Effector memory CD4-positive, alpha-beta T cell (primary cell): ENCODE data around the gene TNNC2.

Source experiments
- DNase-seq, 3 donors: peaks; one replicate each; pipeline ENCODE4 v3.0.0-alpha.2; 2020
- H3K27ac ChIP-seq: 2 replicates; pipeline ENCODE4 v1.7.0; 2013; ENCODE audit warnings: mild to moderate bottlenecking, low read length, moderate library complexity; ENCODE audit not compliant: insufficient read depth, poor library complexity, severe bottlenecking
- H3K27me3 ChIP-seq: replicated peaks from 2 replicates; pipeline ENCODE4 v1.7.0; 2013; ENCODE audit warnings: mild to moderate bottlenecking, low read length; ENCODE audit not compliant: insufficient read depth, control insufficient read depth, poor library complexity, severe bottlenecking
- H3K36me3 ChIP-seq: 2 replicates; pipeline ENCODE4 v1.7.0; 2013; ENCODE audit warnings: mild to moderate bottlenecking, low read length, moderate library complexity; ENCODE audit not compliant: control insufficient read depth, insufficient read depth
- H3K4me1 ChIP-seq: 2 replicates; pipeline ENCODE4 v1.7.0; 2013; ENCODE audit warnings: low read length, mild to moderate bottlenecking; ENCODE audit not compliant: control insufficient read depth, insufficient read depth, poor library complexity, severe bottlenecking
- H3K4me3 ChIP-seq: 2 replicates; pipeline ENCODE4 v1.7.0; 2013; ENCODE audit warnings: low read length, low read depth, mild to moderate bottlenecking; ENCODE audit not compliant: insufficient read depth, poor library complexity, severe bottlenecking
- H3K9me3 ChIP-seq: 2 replicates; pipeline ENCODE4 v1.7.0; 2013; ENCODE audit warnings: mild to moderate bottlenecking, low read length, moderate library complexity; ENCODE audit not compliant: control insufficient read depth

Gene TNNC2

DNA sequence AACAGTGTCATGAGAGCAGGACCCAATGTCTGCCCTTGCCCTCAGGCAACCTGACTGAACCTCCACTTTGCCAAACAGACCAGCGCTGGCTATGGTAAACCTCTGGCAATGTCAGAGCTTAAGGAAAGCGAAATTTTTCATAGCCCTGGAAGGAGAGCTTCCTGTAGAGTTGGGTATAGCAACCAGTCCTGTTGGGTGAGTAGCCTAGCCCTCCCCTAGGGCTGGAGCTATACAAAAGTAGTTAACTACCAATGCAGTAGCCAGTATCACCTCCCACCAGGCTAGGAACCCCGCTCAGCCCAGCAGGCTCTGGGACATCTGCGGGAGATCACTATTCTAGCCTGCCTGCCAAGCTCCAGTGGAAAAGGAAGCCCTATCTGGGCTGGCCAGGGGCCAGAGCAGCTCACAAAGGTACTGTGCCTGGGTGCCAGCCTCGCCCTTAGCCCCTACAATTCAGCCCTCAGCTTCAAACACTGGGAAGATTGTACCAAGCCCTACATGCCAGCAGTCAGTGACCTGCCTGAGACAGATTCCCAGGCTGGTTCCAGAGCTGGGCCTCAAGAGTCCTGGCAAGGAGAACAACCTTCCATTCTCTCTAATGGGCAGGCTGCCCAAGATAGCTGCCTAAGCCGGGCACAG, 43.3 kb downstream of the TNNC2 start:
- Histone ChIP-seq H3K9me3 (no peaks in the 10 kb centered on the region), H3K4me1 (no peaks in the 10 kb centered on the region), H3K27ac (no peak overlapping the region), H3K27me3 (no peaks in the 10 kb centered on the region), H3K4me3 (no peak overlapping the region), H3K36me3 (no peaks in the 10 kb centered on the region)
- no peak for DNase-seq

DNA sequence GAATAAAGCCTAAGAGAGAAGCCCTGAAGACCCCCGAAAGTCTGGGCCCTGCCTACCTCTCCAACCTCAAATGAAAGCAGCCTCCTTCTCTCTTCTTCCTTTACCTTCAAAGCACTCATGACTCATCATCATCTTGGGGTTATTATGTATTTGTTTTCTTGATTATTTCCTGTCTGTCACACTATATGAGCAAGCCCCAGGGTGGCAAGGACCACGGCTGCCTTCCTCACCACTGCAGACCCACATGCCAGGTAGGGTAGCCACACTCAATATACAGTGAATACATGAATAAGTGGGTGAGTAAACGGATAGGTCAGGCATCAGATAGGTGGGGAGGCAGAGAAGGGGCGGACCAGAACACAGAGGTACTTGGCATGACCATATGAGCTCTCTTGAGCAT, 44.2 kb downstream of the TNNC2 start:
- Histone ChIP-seq H3K27ac (no peak overlapping the region), H3K9me3 (no peaks in the 10 kb centered on the region), H3K36me3 (no peaks in the 10 kb centered on the region), H3K4me1 (no peaks in the 10 kb centered on the region), H3K4me3 (no peak overlapping the region), H3K27me3 (no peaks in the 10 kb centered on the region)
- no peak for DNase-seq

DNA sequence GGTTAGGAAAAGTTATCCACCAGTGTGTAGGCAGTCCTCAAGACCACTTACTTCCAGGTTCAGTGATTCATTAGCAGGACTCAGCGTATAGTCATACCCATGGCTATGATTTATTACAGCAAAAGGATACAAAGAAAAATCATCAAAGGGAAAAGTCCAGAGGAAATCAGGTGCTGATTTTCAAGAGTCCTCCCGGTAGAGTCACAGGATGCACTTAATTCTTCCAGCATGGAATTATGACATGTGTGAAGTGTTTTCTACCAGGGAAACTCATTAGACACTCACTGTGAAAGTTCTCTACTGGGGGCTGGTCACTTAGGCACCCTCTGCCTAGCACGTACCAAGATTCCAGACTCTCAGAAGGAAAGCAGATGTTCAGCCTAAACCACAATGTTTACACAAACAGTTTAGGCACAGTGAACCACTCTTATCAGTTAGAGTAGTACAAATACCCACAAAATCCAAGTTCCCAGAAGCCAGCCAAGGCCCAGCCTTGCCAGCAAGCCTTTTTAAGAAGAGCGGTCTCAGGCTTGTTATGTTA, 45.7 kb downstream of the TNNC2 start:
- no peak for DNase-seq
- no peaks in the 10 kb centered on the region for H3K4me1 ChIP-seq
- H3K4me3 ChIP-seq, result no peak overlapping the region

DNA sequence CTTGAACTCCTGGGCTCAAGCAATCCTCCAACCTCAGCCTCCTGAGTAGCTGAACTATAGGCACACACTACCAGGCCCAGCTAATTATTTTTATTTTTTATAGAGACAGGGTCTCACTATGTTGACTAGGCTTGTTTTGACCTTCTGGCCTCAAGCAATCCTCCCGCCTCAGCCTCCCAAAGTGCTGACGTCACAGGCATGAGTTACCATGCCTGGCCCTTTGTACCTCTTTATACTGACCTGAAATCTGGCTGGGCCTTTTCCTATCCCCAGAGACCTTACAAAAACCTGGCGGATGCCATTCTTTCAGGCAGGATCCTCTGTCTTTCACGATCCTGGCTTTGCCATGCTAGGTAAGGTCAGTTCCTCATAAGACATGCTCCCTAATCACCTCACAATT, 47.0 kb downstream of the TNNC2 start:
- H3K27ac ChIP-seq, result no peak overlapping the region
- H3K27me3 ChIP-seq, result no peaks in the 10 kb centered on the region
- no peak for DNase-seq
- no peaks in the 10 kb centered on the region for H3K9me3 ChIP-seq
- H3K4me1 ChIP-seq, result no peaks in the 10 kb centered on the region
- H3K4me3 ChIP-seq, result no peak overlapping the region
- no peaks in the 10 kb centered on the region for H3K36me3 ChIP-seq

More for the DNA sequence above, 45.7 kb downstream of the TNNC2 start:
- H3K9me3 ChIP-seq, result no peaks in the 10 kb centered on the region
- no peaks in the 10 kb centered on the region for H3K27me3 ChIP-seq
- no peaks in the 10 kb centered on the region for H3K36me3 ChIP-seq
- no peak overlapping the region for H3K27ac ChIP-seq

DNA sequence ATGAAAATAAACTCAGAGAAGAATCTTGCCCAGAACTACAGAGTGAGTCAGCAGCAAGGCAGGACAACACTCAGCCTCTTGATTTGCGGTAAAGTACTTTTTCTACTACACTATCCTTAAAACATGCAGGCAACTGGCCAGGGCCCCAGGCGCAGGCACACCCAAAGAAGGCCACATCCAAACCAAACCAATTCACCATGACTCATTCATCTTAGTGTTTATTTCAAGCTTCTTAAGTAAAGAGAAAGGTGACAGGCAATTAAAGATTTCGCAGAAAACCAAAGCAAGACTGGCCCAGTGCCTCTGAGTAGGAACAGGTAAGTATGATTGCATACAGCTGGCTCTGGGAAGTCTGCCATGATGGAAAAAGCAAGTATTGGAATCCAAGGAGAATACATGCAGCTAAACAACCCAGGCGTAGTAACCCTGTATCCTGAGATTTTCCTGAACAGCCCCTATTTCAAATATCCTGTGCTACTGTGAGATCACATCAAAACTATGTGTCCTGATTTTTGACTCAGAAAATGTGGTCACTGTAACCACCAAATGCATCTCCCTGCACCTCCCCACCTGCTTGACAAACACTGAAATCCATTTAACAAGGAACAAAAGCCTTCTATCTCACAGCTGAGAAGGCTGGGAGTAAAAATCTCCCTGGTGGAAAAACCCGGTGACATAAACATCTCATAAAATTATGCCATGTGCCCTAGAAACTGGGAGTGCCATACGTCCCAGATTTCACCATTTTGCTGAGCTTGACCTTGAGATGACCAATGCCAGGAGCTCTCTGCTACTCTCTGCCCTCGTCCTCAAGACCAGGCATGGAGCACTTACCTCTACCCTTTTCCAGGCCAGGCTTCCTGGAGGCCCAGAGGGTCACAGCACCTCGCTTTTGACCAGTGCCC, 47.8 kb downstream of the TNNC2 start:
- H3K27ac ChIP-seq, result no peak overlapping the region

DNA sequence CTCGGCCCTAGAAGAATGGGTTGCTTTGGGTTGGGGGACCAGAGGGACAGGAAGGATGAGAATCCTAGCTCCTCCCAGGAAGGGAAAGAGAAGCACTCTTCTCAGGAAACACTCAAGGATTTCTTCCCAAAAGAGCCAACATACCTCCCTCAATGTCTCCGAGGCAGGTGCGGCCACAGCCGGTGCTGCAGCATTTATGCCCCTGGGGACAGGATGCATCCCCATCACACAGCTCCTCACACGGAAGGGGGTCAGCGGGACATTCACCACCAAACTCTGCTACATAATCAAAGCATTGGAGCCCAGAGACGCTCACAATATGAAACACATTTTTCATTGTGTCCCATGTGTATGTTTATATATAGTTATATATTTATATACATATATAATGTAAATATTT, 50.2 kb downstream of the TNNC2 start:
- Histone ChIP-seq H3K27ac (no peak overlapping the region), H3K36me3 (no peaks in the 10 kb centered on the region), H3K9me3 (no peaks in the 10 kb centered on the region), H3K4me3 (no peak overlapping the region), H3K27me3 (no peaks in the 10 kb centered on the region), H3K4me1 (no peaks in the 10 kb centered on the region)
- DNase-seq, result no peak

More for the DNA sequence above, 47.8 kb downstream of the TNNC2 start:
- H3K4me1 ChIP-seq, result no peaks in the 10 kb centered on the region
- no peaks in the 10 kb centered on the region for H3K36me3 ChIP-seq
- no peak overlapping the region for H3K4me3 ChIP-seq
- no peaks in the 10 kb centered on the region for H3K9me3 ChIP-seq
- H3K27me3 ChIP-seq, result no peaks in the 10 kb centered on the region
- DNase-seq, result no peak

DNA sequence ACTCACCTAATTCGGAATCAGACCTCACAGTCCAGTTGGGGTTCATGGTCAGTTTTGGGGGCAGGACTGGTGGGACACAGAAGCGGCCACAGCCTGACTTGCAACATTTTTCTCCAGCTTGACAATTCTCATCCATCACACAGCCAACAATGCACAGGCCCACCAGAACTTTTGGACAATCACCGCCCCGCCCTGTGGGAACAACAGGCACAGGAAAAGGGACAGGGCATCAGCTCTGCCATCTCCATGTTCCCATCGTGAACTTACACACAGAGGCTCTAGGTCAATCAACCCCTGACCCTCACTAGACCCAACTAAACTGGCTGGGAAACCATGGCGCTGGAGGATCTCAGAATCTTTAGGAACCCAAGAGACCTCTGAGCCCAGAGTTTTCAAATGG, 51.7 kb downstream of the TNNC2 start:
- no peak overlapping the region for H3K4me3 ChIP-seq
- no peaks in the 10 kb centered on the region for H3K4me1 ChIP-seq
- H3K36me3 ChIP-seq, result no peaks in the 10 kb centered on the region
- no peak overlapping the region for H3K27ac ChIP-seq
- DNase-seq, result no peak
- H3K9me3 ChIP-seq, result no peaks in the 10 kb centered on the region
- no peaks in the 10 kb centered on the region for H3K27me3 ChIP-seq

DNA sequence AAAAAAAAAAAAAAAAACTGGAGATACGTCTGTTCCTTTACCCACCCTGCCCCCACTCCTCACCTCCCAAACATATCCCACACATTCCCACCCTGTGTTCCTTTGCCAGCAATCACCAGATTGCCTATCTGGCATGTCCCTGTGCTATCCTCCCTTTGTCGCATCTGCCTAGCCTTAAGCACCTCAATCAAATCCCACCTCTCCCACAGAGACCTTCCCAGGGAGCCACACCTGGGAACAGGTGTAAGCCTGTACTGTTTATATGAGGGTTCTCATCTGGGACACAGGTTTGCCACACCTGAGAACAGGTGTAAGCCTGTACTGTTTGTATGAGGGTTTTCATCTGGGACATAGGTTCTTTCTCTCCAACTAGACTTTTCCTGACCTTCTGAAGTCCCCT, 52.2 kb downstream of the TNNC2 start:
- H3K27me3 ChIP-seq, result no peaks in the 10 kb centered on the region
- no peaks in the 10 kb centered on the region for H3K36me3 ChIP-seq
- H3K27ac ChIP-seq, result no peak overlapping the region
- H3K9me3 ChIP-seq, result no peaks in the 10 kb centered on the region
- H3K4me1 ChIP-seq, result no peaks in the 10 kb centered on the region
- H3K4me3 ChIP-seq, result no peak overlapping the region
- DNase-seq, result no peak
